GM12873 (cell line): ENCODE data around the gene MAP1S.

Source experiments
- TF ChIP-seq, protein P1 (sequence below): IDR thresholded peaks from 2 replicates; pipeline ENCODE4 v1.5.1; 2012; ENCODE audit warnings: low read depth, mild to moderate bottlenecking, moderate library complexity, low read length, control low read depth; ENCODE audit not compliant: insufficient read depth; ENCODE audit errors: missing control alignments

Gene MAP1S

DNA sequence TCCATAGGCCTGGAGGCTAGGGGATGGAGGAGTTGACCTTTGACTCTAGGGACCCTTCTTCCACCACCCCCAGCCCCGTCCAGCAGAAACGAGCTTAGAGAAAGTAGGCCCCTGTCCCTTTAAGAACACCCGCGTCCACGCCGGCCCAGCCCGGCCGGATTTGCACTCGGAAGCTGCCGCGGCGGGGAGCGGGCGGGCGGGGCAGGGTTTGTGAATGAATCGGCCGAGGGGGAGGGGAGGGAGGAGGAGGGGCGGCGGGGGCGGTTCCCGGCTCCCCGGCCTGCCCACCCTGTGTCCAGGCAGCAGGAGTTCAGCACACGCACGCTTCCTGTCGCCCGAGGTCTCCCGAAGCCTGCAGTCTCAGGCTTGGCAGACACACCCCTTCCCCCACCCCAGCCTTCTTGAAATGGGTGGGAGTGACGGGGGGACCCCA, 32.7 kb upstream of the MAP1S start:
- TF ChIP-seq, protein P1, sequence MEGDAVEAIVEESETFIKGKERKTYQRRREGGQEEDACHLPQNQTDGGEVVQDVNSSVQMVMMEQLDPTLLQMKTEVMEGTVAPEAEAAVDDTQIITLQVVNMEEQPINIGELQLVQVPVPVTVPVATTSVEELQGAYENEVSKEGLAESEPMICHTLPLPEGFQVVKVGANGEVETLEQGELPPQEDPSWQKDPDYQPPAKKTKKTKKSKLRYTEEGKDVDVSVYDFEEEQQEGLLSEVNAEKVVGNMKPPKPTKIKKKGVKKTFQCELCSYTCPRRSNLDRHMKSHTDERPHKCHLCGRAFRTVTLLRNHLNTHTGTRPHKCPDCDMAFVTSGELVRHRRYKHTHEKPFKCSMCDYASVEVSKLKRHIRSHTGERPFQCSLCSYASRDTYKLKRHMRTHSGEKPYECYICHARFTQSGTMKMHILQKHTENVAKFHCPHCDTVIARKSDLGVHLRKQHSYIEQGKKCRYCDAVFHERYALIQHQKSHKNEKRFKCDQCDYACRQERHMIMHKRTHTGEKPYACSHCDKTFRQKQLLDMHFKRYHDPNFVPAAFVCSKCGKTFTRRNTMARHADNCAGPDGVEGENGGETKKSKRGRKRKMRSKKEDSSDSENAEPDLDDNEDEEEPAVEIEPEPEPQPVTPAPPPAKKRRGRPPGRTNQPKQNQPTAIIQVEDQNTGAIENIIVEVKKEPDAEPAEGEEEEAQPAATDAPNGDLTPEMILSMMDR: no peak

- TF ChIP-seq, protein P1: no peak
These were observed 32.0 kb upstream of the MAP1S start for GRCh38 chr19:17687141-17687856.

GRCh38 chr19:17687857-17688784, 31.2 kb upstream of the MAP1S start, which contains the start of gene UNC13A:
Gene UNC13A, minus strand, starts transcription at chr19:17688354. Its CDS starts 155 bp downstream, at chr19:17688199.
- TF ChIP-seq, protein P1: no peak

GRCh38 chr19:17688853-17689595, 30.3 kb upstream of the MAP1S start:
- TF ChIP-seq, protein P1: no peak

- TF ChIP-seq, protein P1: no peak
These were observed 26.7 kb upstream of the MAP1S start for GRCh38 chr19:17692566-17692965.

GRCh38 chr19:17695198-17695597, 24.1 kb upstream of the MAP1S start:
- TF ChIP-seq, protein P1: no peak
